Fibroblast of gingiva (primary cell): ENCODE results near the gene NKPD1.
A peak's percentile ranks its signal among the peaks of the same experiment; 100 is the strongest.
"Not testable (repeated sequence)": the region's sequence is repeated elsewhere in the genome, so short reads cannot be mapped to it uniquely, and the experiment has no call there.

Source experiments
- DNase-seq: peaks from one replicate; pipeline ENCODE4 v3.0.0-alpha.2; 2011; ENCODE audit warnings: low read depth

NKPD1 gene

DNA sequence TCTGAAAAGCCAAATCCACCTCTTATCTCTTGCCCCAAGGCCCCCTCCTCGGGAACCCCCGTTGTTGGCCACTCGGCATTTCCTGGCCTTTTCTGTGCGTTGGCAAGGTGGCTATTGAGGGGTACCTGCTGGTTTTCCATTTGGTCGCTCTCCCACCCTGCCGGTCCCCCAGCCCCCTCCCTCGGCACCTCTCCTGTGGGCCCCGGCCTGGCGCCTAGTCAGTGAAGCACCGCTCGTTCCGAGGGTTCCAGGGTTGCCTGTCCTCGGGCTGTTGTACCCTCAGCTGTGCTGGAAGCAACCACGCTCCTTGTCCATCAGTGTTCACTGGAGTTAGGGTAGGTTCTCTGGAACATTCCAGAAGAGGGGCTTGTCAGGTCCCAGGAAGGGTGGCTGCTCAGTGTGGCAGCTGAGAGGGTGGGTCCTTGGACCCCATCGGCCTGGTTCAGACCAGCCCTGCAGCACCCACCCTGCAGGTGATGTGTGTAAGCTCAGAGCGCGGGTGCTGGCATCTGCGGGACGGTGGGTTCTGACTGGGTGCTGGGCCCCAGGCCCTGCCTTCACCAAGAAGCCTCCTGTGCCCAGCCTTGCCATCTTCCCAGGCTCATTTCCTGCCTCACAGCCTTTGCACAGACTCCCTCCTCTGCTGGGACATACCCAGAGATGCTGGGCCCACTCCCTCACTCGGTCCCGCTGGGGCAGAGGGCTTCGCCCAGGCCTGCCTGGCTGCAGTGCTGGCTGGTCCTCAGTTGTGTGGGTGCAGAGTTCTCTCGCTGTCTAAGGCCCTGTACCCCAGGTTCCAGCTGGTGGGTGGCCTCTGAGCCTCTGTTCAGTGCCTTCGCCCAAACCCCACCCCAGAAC lies 21.3 kb downstream of the NKPD1 start:
- no peak for DNase-seq

DNA sequence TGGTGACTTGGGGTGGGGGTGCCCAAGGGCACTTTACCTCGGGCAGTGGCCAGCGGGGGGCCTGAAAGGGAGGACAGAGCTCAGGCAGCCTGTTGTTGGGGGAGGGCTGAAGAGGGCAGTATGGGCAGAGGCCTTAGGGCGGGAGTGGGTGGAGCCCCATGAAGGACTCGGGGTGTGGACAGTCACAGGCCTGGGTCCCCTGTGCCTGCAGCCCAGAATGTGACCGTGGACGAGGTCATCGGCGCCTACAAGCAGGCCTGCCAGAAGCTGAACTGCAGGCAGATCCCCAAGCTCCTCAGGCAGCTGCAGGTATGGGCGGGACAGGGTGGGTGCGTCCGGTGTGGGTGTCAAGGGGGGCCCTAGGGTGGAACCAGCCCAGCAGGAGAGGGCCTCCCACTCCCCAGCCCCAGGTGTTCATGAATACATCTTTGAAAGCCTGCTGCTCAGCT lies 22.5 kb downstream of the NKPD1 start:
- no peak for DNase-seq

DNA sequence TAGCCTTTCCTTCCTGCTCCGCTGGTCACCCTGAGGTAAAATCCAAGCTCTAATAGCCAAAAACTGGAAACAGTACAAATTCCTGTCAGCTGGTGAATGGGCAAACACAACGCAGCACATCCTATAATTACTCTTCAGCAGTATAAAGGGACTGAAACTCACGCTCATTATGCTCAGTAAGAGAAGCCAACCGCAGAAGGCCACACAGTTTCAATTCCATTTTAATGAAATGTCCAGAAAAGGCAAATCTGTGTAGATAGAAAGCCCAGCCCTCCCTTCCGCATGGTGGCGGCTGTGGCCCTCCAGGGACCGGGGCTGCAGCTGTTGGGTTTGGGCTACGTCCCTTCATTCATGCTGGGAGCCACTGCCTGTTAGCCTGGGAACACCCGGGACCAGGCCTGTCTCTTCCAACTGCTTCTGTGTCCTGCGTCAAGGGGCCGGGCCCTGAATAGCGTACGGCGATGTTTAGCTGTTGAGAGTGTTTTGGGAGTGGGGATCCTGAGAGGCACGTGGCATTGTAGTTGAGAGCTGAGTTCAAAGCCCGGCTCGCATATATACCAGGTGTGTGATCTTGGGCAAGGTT lies 23.5 kb downstream of the NKPD1 start:
- no peak for DNase-seq

DNA sequence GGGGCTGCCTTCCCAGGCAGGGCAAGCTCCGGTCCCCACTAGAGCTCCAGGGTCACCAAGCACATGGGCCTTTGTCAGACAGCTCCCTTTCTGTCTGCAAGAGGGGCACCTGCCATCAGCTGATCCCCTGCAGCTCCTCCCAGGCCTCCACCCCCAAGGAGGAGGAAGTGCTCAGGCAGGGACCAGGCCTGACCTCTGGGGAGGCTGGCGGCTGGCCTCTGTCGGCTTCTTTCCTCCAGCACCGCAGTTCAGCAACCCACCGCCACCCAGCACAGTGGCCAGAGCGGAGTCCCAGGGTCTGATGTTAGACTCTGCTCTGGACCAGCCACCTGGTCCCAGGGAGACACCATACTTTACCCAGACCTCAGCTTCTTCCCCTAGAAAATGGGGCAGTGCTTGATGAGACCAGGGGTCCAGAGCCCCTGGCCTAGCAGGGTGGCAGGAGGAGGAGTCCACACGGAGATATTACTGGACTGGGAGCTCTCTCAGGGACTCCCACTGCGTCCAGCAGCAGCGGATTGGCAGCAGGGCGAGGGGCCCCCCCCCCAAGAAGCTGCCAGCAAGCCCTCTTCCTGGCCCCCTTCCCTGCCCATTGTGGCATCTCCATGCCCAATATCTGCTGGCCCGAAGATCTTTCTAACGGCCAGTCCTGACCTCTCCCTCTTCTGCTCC lies 24.1 kb downstream of the NKPD1 start:
- DNase-seq, result no peak

DNA sequence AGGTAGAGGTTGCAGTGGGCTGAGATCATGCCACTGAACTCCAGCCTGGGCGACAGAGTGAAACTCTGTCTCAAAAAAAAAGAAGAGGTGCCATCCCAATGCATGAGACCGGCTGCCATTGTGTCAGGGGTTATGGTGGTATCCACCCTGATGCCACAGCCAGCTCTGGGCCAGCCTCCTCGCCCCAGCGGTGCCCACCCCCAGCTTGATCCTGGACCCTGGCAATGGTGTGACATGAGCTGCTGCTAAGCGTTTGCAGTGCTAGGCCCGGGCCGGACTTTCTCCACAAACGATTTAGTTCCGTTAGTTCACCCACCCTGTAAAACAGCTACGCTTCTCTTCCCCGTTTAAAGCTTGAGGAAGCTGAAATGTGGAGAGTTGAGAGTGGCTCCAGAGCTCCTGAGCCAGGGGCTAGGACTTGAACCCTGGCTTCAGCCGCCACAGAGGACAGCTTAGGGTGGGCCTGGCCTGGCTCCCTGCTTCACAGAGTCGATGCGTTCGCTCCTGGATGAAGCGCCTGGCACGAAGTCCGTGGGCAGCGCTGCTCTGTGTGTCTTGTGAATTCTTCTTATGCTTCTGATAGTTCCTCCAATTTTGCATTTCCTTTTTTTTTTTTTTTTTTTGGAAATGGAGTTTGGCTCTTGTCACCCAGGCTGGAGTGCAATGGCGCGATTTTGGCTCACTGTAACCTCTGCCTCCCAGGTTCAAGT lies 25.5 kb downstream of the NKPD1 start:
- DNase-seq, result no peak

DNA sequence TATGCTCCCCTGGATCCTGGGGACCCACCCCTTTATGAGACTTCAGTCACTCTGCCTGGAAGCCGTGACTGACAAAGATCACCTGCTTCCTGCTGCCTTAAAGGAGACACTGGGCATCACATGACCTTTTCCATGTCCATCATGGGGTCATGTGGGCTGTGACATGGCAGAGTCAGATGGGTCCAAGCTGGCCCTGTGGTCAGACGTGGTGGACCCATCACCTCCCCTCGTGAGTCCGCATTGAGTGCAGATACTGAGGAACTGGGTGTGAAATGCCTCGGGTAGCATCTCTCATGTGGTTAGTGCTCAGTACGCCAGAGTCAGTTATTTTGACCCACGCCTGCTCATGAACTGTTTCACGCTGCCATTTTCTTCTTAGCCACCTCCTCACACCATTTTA lies 27.1 kb downstream of the NKPD1 start:
- DNase-seq, result no peak

DNA sequence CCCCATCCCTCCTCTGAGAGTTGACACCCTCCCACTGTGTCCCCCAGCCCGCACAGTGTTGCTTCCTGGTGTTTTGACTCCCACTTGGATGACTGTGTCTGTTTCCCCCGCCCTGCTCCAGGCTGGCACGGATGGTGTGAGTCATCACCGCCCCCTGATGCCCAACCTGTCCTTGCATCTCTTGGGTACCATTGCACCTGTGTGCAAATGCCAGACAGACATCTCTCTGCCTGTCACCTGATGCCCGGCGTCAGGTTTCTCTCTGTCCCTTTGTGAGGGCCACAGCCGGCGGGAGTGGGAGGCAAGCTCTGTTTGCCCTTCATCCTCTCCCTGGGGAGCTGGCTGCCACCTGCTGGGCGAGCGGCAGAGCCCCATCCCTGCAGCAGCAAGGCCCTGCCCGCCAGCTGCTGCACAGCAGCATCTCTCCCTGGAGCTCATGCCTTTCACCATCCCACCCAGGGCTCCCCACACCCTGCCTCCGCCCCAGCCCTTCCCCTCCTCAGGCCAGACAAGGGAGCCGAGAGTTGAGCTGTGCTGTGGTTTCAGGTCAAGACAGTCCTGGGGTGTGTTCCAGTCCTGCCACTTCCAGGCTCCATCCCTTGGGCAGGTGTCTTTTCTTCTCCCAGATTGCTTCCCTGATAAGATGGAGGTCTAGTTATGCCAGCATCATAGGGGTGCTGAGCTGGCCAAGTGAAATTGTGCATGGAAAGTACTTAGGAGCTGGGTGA lies 29.7 kb downstream of the NKPD1 start:
- no peak for DNase-seq

DNA sequence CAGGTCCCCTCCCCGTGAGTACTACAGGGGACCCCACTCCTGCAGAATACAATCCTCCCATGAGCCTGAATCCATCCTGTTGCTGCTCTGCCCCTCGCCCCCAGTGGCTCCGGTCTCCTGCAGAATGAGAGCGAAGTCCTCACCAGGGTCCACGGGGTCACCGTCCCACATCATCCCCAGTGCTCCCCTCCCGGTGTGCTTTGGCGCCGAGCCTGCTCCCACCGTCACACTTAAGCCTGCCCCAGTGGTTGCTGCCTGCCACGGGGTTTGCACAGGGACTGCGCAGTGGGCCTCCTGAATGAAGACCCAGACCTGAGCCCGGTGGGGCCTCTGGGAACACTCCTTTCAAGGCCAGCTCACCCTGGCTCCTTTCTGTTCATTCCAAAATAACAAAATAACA lies 30.5 kb downstream of the NKPD1 start:
- DNase-seq, result no peak

DNA sequence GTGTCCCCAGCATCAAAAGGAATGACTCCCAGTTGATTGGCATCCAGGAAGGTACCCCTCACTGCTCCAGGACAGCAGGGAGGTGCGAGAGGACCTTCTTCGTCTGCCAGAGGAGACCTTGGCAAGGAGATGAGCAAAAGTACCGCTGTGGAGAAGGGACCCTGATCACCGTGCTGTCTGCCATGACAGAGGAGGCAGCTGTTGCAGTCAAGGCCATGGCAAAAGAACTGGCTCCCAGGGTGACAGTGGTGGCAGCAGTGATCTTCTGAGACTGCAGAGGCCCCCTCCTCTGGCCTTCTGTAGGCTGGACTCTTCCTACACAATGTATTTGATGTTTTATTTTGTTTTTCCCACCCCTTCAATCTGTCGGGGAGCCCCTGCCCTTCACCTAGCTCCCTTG lies 32.0 kb downstream of the NKPD1 start:
- no peak for DNase-seq

DNA sequence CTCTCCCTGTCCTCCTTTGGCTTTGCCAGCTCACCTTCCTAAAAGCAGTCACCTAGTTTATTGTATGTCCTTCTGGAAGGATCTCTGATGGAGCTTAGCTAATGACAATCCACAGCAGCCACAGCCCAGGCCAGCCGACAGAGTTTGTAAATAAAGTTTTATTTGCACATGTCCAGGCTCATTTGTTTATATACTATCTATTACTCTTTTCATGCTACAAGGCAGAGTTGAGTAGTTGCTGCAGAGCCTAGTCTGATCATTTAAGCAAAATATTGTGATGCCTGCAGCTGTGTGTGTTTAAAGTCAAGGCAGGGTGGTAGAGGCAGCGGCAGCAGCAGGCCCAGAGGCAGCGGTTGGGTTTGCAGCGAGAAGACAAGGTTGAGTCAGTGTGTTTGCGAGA lies 32.6 kb downstream of the NKPD1 start:
- no peak for DNase-seq

DNA sequence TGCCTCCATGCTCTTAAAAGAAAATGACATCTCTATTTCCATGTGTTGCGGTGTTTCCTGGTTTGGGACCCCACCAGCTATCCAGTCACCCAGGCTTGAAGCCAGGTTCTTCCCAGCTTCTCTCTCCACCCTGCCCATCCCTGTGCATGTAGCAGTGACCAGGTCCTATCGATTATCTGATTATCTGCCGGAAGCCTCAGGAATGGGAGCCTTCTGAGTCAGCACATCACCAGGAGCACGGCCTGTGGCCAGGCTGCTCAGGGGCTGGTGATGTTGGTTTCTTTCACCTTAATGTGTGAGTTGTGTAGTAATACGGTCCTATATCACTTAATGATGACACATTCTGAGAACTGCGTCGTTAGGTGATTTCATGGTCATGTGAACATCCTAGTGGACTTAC lies 34.1 kb downstream of the NKPD1 start:
- DNase-seq, result no peak

DNA sequence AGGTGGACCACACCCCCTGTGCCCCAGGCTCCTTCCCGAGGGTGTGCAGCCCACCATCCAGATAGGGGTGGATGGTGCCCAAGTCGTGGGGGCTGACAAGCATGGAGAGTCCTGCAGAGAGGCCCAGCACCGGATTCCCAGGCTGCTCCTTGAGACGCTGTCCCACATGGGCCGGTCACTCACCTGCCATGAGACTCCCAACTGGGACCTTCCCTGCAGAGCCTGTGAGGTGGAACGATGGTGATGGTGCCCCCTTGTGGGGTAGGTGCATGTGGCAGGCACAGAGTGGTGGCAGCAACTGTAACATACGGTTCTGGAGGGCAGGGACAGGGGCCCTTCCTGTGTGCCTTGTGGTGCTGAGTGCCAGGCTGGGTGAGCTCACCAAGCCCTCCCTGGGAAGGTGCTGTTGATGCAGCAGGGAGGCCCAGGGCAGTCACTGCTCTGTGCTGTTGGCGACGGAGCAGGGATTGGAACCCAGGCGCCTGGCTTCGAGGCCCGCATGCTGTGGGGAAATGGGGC lies 34.7 kb downstream of the NKPD1 start:
- peak; percentile 20 for DNase-seq

DNA sequence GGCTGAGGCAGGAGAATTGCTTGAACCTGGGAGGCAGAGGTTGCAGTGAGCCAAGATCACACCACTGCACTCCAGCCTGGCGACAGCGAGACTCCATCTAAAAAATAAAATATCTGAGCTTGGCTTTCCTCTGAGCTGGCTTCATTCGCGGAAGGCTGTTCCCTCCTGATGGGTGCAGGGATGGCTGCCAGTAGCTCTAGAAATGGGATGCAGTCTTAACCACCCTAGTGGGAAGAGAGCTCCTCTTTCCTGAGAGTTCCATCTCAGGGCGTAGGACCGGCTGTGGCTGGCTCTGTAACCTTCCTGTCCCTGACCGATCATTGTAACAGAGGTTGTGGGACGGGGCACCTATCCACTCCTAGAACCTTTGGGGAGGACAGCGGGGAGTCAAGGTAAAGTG lies 35.4 kb downstream of the NKPD1 start:
- no peak for DNase-seq

DNA sequence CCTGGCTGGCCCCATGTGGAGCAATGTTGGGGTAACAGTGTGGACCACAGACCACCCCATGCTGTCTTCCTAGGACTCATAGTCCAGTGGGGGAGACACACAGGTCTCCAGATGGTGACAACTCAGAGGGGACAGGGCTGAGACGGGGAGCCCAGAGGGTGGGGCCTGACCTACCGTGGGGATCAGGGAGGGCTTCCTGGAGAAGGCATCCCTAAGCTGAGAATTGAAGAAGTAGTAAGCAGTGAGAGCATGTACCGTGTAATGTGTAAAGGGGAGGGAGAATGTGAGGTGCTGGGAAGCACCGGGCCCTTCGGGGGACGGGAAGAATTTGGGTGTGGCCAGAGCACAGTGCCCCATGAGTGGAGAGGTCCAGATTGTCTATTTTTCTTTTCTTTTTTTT lies 36.8 kb downstream of the NKPD1 start:
- no peak for DNase-seq

DNA sequence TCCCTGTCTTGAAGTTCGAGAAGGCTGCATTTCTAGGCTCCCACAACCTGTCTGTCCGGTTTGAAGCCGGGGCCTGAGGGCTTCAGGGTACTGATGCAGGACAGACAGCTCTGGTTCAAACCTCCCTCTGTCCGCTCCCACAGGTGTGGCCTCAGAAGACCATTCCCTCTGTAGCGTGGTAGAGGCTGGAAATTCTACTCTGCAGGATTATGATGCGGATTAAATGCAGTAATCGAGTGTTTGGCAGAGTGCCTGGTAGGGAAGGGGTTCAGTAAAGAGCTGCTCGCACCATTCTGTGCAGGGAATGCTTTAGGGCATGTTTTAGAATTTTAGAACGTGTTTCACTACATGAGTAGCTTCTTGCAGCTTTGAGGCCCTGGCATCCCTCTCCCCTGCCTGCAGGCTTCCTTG lies 37.3 kb downstream of the NKPD1 start:
- DNase-seq, result no peak

DNA sequence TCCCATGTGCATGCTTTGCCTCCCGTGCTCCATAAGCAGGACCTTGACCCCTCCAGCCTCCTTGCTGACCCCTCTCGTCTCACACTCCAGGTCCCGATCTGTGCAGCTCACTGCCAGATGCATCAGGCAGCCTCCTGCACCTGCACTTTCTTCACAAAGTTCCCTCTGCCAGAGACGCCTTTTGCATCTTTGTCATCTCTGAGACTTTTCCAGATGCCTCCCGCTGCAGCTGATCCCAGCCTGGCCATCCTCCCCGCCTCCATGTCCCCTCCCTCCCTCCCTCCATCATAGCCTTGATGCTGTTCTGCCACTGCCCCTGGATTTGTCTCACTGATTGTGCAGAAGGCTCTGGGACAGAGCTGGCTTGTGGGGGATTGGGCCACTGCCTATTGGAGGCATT lies 38.0 kb downstream of the NKPD1 start:
- no peak for DNase-seq

DNA sequence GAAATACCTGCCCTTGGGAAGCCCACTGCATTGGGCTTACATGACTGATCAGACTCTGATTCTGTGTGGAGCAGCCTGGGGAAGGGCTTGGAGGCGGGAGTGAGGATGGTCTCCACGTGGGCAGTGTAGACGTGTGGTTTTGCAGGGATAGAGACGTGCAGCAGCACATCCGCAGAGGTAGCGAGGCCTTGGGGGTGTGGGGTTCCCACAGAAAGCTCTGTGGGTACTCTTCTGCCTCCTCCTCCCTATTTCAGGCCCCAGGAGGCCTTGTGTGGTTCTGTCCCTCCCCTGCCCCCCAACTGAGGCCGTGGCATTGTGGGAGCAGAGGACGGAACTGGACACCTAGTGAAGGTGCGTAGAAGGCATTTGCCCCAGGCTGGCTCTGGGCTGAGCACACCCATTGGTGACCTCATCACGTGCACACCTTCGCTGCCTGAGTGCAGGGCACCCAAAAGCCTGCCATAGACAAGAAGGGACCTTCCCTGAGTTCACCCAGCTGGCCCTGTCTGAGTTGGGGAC lies 38.9 kb downstream of the NKPD1 start:
- DNase-seq, result no peak

DNA sequence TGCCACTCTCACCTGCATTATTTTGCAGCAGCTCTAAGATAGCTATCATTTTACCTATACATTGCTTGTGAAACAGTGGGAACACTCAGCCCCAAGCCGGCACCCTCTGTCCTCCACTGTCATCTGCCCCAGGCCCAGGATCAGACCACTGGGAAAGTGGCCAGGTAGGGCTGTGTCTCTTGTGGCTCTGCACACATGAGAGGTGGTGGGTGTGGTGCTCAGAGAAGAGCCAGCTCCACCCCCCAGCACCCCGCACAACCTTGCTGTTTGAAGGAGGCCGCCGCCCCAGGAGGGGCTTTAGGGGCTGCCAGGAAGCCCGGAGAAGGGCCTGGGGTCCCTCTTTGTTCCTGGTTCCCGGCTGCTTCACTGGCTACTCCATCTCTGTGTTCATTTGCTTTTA lies 41.2 kb downstream of the NKPD1 start:
- DNase-seq, result no peak

DNA sequence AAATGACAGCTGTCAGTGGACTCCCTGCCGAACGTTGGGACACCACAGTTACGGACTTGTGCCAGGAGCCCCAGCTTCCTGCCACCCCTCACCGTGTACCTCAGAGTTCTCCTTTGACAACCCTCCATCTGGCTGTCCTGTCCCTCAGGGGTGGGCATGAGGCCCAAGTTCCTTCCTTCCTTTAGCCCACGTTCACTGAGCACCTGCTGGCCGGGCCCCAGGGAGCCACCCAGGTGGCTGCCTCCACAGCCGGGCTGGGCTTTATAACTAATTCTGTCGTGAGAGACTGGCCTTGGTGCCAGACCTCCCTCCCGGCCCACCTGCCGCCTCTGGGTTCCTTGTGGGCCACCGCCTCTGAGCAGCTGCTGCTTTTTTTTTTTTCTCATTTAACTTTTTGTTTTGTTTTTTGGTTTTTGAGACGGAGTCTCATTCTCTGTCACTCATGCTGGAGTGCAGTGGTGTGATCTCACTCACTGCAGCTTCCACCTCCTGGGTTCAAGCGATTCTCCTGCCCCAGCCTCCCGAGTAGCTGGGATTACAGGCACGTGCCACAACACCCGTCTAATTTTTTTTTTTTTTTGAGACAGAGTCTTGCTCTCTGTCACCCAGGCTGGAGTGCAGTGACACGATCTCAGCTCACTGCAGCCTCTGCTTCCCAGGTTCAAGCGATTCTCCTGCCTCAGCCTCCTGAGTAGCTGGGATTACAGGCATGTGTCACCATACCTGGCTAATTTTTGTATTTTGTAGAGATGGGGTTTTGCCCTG lies 42.0 kb downstream of the NKPD1 start:
- not testable (repeated sequence) for DNase-seq

DNA sequence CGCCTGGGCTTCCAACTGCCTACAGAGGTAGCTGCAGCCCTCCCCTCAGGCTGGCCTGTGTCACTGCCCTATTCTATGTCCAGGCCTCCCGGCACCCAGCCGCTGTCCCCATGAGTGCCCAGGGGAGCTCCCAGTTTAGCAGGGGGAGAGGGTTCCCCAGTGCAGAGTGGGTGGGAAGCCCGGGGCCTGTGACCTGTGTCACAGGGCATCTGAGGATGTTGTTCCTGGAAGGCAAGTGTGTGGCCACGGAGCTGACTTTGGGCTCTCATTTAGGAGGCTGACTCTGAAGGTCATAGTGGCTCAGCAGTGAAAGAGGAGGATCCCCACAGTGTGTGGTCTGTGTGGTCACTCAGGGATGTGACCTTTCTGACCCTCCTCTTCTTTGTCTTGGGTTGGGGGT lies 42.7 kb downstream of the NKPD1 start:
- DNase-seq, result no peak

DNA sequence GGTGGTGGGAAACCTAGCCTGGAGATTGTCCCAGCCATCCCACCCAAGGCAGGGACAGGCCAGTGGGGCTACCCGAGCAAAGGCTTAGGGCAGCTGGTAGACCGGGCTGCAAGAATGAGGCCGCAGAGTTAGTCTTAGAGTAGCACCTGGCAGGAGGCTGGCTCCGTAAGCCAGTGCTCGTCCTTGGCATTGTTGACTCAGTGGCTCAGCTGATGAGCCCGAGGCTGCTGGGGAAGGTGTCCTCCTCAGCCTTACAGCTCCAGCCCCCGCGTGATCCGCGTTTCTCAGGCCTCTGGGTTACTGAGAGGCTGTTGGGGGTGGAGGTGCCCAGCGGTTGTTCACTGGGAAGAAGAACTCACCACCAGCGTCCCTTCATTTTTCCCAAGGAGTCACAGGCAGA lies 43.1 kb downstream of the NKPD1 start:
- no peak for DNase-seq
